ENCODE measurements around the gene CD6.
"Not testable (repeated sequence)": the region's sequence is repeated elsewhere in the genome, so short reads cannot be mapped to it uniquely, and the experiment has no call there.

The CD6 gene

GRCh38 chr11:61059260-61059752 is 87.8 kb downstream of the CD6 start:
- no peak for DNase-seq

- peak; percentile 81 for DNase-seq
Observed at GRCh38 chr11:61061081-61061826, 89.8 kb downstream of the CD6 start.

GRCh38 chr11:61062181-61062930 is 90.9 kb downstream of the CD6 start:
- DNase-seq = no peak

GRCh38 chr11:61065236-61065635 is 93.8 kb downstream of the CD6 start:
- DNase-seq = not testable (repeated sequence)

GRCh38 chr11:61065955-61066638 is 94.6 kb downstream of the CD6 start:
- no peak for DNase-seq

- no peak for DNase-seq
Observed at GRCh38 chr11:61066645-61067044, 95.2 kb downstream of the CD6 start.

- DNase-seq = no peak
Observed at GRCh38 chr11:61067782-61068446, 96.4 kb downstream of the CD6 start.

- no peak for DNase-seq
Observed at GRCh38 chr11:61068581-61068980, 97.1 kb downstream of the CD6 start.

GRCh38 chr11:61069427-61069826 is 97.9 kb downstream of the CD6 start:
- no peak for DNase-seq
